Activated CD4-positive, CD25-positive, alpha-beta regulatory T cell treated with anti-CD3 and anti-CD28 coated beads, Interleukin-2, amount 50 U/mL, for 24 hours (primary cell): ENCODE measurements around the gene TCL1B.
"Not testable (repeated sequence)": the region's sequence is repeated elsewhere in the genome, so short reads cannot be mapped to it uniquely, and the experiment has no call there.

Experiments used
- ATAC-seq, 2 donors: fragments of 150-1000 bp; cut with Tn5 transposase; one replicate each; pipeline ENCODE4 v1.10.0; 2021; ENCODE audit warnings: mild to moderate bottlenecking in 1 of 2, moderate library complexity in 1 of 2

Gene TCL1B, protein sequence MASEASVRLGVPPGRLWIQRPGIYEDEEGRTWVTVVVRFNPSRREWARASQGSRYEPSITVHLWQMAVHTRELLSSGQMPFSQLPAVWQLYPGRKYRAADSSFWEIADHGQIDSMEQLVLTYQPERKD

DNA sequence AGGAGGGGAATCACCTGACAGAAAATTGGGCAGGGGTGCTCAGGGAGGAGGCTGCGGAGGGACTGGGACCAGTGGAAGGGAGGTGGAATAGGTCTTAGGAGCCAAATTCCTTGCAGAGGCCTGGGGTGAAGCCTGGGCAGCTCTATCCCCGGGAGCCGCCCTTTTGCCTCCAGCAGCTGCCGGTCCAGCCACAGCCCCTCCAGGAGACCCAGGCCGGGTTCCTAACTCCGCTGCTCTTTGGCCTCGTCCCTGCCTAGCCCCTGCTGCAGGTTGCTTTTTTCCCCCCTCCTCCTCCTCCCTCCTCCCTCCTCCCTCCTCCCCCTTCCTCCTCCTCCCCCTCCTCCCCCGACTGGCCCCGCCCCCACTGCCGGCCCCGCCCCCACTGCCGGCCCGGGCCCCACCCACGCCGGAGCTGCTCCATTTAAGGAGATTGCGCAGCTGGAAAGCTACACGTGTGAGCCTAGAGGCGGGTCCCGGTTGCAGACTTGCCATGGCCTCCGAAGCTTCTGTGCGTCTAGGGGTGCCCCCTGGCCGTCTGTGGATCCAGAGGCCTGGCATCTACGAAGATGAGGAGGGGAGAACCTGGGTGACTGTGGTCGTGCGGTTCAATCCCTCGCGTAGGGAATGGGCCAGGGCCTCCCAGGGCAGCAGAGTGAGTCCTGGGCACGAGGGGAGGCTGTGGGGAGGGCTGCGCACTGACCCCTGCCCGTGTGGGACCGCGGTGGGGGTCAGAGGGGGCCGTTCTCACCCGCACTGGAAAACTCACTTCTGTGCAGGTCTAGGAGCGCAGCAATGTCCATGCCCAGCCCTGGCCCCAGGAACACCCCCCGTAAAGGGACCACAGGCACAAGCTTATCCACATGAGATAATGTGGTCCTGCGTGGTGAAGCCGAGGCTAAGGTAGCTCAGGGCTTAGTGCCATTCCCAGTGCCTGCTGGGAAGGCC is at the start of gene TCL1B:
TCL1B (plus strand) TSS at position 449 of the 945 bp plus-strand sequence; CDS start at position 491, 42 bp downstream.
- ATAC-seq: no peak

DNA sequence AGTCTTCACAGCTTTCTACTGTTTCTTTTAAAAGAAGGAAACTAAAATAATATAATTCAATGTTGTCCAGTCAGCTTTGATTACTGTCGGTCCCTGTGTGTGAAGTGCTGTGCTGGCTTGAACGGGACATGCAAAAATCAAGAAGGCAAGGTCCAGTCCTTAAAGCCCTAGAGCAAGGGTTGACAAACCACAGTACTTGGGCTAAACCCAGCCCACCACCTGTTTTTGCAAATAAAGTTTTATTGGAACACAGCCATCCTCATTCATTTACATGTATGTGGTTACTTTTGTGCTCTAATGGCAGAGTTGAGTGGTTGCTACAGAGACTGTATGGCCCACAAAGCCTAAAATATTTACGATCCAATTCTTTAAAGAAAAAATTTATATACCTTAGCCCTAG is 41.2 kb upstream of the TCL1B start:
- ATAC-seq: no peak

DNA sequence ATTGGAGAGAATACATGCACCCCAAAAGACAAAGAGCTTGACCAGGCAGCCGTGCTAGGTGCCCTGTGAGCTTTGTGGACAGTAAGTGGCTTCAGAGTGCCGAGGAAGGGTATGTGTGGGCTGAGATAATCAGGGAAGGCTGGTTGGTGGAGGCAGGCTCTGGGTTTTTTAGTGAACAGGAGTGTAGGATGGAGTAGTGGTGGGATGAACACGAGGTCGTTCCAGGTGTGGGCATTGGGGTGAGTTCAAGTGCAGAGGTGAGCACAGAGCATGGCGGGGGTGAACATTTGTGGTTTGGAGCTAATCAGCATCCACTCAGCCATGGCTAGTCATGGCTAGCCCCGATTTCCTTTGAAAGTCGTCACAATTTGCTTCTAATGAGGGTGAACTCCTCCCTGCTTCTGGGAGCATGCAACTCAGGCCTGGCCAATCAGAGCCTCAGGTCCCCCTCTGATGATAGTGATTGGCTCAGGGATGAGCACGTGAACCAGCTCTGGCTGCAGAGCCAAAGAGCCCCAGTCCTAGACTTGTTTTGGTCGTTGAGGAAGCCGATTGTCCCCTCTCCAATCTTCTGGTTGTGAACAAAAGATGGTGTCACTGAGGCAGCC is 40.7 kb upstream of the TCL1B start:
- no peak for ATAC-seq

DNA sequence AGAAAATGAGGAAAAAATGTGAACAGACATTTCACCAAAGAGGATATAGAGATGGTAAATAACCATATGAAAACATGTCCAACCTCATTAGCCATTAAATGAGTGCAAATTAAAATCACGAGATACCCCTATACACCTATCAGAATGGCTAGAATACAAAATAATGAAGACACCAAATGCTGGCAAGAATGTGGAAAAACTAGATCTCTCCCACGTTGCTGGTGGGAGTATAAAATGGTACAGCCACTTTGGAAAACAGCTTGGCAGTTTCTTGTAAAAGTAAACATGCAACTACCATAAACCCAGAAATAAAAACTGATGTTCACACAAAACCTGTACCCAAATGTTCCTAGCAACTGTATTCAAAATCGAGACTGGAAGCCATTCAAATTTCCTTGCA is 38.3 kb upstream of the TCL1B start:
- no peak for ATAC-seq

DNA sequence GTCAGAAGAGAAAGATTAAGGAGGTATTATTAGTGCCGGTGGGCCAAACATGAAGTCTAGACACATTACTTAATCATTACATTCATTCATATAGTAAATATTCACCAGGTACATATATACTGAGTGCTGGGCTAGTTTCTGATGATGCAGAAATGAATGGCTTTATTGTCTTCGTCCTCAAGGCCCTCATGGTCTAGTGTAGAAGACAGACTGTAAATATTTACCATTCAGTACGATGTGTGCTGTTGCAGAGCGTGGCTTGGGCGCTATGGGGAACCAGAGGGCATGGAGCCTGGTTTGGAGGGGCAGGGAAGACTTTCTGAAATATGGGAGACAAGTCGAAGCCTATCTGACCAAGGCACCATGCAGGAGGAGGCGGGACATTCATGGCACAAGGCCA is 37.0 kb upstream of the TCL1B start:
- ATAC-seq: no peak

DNA sequence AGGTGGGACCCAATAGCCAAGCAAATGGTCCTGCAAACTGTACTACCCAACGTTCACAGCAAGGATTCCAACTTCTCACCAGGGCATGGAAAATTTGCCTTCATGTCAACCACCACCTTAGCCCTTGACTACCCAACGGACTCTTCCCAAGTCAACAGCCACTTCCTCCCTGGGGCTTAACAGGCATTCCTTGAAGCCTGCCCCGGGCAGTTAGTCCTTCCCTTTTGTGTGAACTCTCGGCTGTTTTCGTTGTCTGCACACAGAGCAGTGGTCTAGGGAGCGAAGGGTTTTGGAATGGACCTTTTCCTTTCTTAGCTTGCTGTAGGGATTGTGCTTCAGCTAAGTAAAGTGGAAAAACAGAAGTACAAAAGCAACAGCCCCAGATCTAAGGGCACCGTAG is 35.2 kb upstream of the TCL1B start:
- no peak for ATAC-seq

DNA sequence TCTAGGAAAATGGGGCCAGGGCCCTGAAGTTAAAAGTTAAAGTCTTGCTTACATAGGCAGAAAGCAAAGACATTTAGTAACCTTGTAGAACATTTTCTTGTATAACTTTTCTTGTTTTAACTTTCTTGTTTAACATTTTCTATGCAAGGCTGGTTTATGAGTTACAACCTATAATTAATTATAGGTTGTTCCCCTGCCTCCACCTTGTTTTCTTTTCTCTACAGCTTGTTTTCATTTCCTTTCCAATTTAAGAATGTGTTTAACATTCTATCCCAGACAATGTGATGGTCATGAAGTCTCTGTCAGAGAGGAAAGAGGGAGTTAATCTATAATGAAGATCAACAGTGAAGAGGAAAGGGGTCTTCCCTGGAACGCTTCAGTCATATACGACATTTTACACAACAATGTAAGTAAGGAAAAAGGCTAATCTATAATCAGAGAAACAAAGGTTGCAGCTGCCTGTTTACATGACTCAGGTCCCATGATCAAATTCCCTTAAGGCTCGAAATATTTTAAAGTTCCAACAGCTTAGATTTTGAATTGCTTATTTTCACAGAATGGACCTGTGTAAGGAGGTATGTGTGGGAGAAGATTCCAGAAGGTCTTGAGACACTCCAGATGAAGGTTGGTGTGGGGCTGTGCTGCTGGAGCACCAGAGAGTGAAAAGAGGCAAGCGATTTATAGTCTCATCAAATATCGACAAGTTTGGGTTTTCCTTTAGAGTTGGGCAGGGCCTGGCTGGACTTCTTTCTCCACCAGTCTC is 34.2 kb upstream of the TCL1B start:
- no peak for ATAC-seq

DNA sequence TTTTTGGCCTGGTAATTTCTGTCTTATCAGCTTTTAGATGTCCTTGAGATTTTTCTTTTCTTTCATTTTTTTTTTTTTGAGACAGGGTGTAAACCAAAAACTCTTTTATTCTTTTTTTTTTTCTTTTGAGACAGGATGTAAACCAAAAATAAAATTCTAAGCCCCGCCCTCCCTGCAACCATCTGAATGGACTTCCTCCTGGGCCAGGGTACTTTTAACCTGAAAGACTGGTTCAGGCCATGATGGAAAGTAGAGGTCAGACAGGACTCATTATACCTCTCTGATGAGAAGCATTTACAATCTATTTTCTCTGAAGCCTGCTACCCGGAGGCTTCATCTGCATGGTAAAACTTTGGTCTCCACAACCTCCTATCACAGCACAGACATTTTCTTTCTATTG is 33.5 kb upstream of the TCL1B start:
- ATAC-seq: no peak

DNA sequence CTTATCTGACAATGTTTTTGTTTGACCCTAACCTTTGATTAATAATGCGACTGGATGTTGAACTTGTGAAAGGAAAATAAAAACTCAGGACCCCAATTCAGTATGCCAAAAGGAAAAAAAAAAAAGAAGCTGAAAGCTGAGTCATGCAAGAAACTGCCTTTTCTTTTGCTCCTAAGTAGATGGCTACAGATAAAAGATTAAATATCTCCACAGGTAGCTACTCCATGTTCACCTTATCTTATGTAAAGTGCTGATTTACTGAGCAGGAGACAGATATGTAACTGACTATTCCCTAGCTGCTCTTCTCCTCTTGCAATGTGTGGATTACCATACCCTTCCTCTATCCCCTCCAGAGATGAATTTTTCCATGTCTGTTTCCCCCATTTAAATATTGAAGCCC is 30.8 kb upstream of the TCL1B start:
- no peak for ATAC-seq

DNA sequence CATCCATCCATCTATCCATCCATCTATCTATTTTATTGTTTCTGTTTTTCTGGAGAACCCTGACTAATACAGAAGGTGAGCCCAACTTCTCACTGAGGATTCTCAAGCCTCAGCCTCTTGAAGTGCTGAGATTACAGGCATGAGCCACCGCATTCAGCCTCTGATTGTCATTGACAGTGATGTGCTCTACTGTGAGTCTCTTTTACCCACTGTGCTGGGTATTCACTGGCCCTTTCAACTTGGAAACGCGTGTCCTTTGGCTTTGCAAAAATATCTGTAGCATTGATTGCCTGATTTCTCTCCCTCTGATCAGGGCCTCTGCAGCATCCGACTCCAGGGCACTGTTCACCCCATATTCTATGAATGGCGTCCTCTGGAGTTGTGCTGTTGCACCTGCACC is 29.6 kb upstream of the TCL1B start:
- ATAC-seq: no peak

DNA sequence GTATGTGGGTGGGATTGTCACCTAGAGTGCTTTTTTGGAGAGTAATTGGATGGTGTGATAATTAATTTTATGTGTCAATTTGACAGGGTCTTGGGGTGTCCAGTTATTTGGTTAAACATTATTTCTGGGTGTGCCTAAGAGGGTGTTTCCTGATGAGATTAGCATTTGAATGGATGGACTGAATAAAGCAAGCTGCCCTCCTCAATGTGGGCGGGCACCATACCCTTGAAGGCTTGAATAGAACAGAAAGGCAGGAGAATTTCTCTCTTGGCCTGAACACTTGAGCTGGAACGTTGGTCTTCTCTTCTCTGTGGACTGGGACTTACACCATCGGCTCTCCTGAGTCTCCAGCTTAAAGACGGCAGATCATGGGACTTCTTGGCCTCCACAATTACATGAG is 28.8 kb upstream of the TCL1B start:
- no peak for ATAC-seq

DNA sequence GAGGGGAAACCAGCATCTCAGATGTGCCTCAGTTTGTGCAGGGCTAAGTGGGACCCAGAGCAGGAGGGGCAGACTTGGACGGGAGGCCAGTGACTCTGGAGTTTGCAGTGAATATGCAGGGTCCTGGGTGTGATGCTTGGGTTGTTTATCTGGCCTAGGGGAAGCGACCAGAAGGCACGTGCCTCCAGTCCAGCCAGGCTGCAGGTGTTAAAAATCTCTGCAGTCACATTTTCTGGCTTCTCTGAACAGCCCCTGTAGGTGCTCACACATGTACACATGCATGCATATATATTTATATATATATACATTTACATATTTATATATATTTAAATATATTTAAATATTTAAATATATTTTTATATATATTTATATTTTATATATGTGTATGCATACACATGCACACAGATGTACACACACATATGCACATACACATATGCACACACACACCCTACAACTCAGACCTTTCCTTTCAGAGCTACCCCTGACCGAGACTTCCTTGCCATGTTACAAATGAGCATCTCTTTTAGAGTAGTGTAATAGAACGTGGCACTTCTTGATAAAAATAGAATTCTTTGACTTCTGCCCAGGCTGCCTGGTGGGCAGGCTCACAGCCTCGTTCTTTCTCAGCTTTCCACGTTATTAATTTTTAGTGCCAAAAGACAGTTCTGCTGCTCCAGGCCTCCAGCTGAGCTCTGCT is 26.8 kb upstream of the TCL1B start:
- no peak for ATAC-seq

DNA sequence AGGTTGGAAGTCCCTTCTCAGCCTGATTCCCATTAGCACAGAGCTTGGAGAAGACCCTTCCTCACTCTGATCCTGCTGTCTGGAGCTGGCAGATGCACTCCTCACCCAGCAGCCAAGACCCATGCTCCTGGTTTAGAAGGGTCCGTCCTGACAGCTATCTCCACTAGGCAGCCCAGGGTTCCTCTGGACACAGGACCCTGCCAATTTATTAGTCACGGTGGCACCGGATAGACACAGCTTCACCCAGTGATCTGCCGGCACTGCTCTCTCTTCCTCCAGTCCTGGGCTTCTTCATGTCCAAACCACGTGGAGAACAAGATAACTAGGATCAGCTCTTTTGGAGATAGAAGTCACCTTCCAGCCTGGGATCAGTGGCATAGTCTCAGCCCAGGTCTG is 26.2 kb upstream of the TCL1B start:
- no peak for ATAC-seq

DNA sequence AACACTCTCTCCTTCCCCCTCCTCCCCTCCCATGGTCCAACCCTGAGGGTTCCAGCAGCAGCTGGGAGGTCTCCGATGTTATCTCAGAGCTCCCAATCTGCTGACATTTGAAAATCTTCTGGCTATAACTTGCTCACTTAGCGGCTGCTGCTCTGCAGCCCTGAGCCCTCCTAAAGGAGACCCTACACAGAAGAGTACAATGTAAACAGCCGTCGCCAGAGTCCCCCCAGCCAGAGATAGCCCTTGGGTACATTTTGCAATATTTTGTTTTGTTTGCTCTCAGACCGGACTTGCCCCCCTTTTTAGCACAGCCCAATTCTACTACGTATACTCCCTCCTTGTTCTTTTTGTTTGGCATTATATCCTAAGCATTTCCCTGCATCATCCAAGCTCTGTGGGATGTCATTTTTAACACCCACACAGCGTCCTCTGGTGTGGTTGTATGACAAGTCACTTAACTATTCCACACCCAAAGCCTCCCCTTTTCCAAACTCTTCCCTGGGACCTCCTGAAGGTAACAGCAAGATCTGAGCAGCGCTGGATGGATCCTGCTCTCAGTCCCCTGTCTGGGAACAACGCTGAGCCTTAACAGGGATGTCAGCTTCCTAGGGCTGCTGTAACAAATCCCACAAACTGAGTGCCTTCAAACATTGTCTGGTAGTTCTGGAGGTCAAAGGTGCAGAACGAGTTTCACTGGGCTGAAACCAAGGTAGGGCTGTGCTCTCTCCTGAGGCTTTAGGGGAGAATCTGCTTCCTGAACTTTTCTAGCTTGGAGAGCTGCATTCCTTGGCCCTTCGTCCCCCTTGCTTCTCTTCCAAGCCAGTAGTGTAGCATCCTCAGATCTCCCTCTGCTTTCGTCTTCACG is 25.3 kb upstream of the TCL1B start:
- ATAC-seq: no peak

DNA sequence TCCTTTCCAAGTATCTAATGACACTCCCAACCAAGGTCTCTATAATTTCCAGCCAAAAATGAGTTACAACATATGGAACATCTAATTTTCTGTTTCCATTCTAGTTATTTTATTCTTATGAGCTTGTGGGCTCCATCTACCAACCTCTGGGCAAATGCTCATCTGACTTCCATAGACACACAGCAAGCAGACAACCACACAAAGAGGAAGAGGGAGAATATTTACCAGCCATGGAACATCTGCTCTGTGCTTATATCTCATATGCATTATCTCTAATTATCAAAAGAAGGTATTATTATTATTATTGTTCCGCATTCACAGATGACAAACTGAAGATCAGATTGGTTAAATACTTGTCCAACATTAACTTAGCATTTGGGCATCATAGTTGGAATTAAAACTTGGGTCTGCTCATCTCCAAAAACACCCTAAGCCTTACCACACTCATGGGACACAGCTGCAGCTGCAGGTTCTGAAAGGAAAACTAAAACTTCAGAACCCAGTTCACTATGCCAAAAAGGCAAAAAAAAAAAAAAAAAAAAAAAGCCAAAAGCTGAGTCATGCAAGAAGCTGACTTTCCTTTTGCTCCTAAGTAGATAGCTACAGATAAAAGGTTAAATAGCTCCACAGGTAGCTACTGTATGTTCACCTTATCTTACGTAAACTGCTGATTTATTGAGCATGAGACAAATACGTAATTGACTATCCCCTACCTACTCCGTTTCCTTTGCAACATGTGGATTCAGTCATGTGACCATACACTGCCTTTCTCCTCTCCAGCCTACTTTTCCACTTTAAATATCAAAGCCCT is 23.6 kb upstream of the TCL1B start:
- ATAC-seq: peak; percentile 35 to 38

DNA sequence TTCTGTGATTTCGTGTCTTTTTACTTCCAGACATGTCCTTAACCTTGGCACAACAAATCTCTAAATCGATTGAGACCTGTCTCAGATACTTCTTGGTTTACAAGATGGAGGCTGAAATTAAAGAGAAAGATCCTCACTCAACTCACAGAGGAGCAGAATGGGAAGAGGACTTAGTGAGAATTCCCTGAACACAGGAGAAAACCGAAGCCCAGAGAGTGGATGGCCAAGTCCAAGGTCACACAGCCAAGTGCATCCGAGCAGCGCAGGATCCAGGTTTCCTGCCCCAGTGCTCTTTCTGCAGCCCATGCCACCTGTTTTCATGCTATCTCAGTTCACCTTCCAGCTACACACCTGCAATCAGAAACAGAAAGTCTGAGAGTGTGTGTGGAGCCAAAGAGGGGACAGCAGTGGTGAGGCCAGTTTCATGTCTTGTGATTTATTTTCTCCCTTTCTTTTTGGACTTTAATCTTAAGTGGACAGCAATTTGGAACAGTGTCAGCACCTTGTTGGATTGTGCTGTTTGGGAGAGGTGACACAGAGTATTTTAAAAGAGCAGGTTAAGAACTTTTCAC is 22.9 kb upstream of the TCL1B start:
- ATAC-seq: no peak

DNA sequence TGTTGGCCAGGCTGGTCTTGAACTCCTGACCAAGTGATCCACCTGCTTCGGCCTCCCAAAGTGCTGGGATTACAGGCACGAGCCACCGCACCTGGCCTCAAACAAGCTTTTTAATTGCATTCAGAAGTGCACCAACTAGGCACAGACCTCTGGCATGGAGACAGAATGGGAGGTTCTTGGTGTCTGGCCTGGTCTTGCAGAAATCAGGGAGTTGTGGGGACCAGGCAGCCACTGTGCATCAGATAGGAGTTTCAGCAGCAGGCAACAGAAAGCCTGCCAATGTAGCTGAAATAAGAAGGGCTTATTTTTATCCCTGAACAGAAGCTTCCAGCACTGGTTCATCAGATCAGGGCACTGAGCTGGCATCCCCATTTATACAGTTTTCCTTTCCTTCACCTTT is 22.2 kb upstream of the TCL1B start:
- no peak for ATAC-seq

DNA sequence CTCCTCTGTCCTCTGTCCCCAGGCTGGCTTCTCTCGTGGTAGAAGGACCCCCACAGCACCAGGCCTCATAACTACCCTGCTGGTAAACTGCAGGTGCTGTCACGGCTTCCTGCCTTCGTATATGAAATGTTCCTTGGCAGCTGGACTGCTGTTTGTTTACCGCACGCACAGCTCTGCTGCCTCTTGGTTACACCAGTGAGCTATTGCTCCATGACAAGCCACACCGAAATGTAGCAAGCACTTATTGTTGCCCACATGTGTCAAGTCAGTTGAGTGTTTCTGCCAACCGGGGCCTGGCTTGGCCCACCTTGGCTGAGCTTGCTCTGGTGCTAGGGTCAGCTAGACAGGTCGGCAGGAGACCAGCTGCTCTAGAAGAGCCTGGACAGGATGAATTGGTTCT is 21.7 kb upstream of the TCL1B start:
- no peak for ATAC-seq

DNA sequence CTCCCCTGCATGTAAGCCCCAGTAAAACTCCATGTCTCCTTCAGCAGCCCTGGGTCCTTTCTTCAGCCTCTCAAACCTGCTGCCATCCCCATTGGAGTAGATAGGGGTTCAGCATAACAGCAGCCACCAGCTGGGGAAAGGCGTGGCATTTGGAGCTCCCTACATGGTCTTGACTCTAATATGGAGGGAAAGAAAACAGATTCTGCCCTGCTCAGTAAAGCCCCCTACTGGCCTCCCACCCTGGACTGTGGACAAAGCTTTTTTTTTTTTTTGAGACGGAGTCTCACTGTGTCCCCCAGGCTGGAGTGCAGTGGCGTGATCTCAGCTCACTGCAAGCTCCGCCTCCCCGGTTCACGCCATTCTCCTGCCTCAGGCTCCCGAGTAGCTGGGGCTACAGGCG is 20.7 kb upstream of the TCL1B start:
- not testable (repeated sequence) for ATAC-seq

DNA sequence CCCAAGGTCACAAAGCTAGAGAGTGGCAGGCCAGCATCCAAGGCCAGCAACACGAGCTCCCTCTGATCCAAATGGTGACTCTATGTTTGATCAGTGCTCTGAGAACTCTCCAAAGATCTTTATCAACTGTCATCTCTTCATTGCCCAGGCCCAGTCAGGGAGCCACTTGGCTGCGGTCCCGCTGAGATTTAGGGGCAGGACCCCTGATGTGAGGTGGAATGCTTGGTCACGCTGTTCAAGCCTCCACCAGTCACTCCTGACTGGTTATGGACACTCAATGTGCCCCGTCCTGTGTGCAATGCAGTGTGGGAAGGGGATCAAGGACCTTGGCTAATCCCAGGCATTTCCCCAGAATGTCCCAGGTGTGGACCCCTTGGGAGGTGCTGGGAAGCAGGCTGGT is 19.8 kb upstream of the TCL1B start:
- no peak for ATAC-seq
